ENCODE results near the gene SLITRK2.

SLITRK2 gene

GRCh38 chrX:145817331-145818185 lies at the start of gene SLITRK2:
Gene SLITRK2, plus strand, starts transcription at chrX:145817829. Its CDS starts 4,597 bp downstream, at chrX:145822426.
- Mint-ChIP-seq H3K27me3 (peaks cover 27% of the 10 kb centered on the region), H3K9me3 (no peaks in the 10 kb centered on the region), H3K36me3 (ENCODE audit: low read depth) (no peaks in the 10 kb centered on the region), H3K4me3 (no peak within 1 kb of the TSS), H3K27ac (no peak within 1 kb of the TSS), H3K4me1 (ENCODE audit: low read depth) (no peaks in the 10 kb centered on the region)

- Mint-ChIP-seq H3K36me3 (ENCODE audit: low read depth) (no peaks in the 10 kb centered on the region), H3K9me3 (no peaks in the 10 kb centered on the region), H3K27ac (no peak overlapping the region), H3K4me1 (ENCODE audit: low read depth) (no peaks in the 10 kb centered on the region), H3K27me3 (no peaks in the 10 kb centered on the region), H3K4me3 (no peak overlapping the region)
These were observed 44.6 kb upstream of the SLITRK2 start for GRCh38 chrX:145773006-145773405.

GRCh38 chrX:145792281-145792680 lies 25.3 kb upstream of the SLITRK2 start:
- Mint-ChIP-seq H3K9me3 (peaks cover 4% of the 10 kb centered on the region), H3K36me3 (ENCODE audit: low read depth) (no peaks in the 10 kb centered on the region), H3K4me1 (ENCODE audit: low read depth) (no peaks in the 10 kb centered on the region), H3K27ac (no peak overlapping the region), H3K4me3 (no peak overlapping the region), H3K27me3 (no peaks in the 10 kb centered on the region)

- Mint-ChIP-seq H3K4me3 (no peak overlapping the region), H3K27me3 (no peaks in the 10 kb centered on the region), H3K9me3 (no peaks in the 10 kb centered on the region), H3K27ac (no peak overlapping the region), H3K4me1 (ENCODE audit: low read depth) (no peaks in the 10 kb centered on the region), H3K36me3 (ENCODE audit: low read depth) (no peaks in the 10 kb centered on the region)
These were observed 14.1 kb upstream of the SLITRK2 start for GRCh38 chrX:145803508-145803907.

GRCh38 chrX:145813081-145813480 lies 4.5 kb upstream of the SLITRK2 start:
- Mint-ChIP-seq H3K4me3 (no peak overlapping the region), H3K4me1 (ENCODE audit: low read depth) (no peaks in the 10 kb centered on the region), H3K9me3 (no peaks in the 10 kb centered on the region), H3K27ac (no peak overlapping the region), H3K27me3 (peaks cover 15% of the 10 kb centered on the region), H3K36me3 (ENCODE audit: low read depth) (no peaks in the 10 kb centered on the region)

- no peak overlapping the region for H3K27ac Mint-ChIP-seq
- no peaks in the 10 kb centered on the region for H3K36me3 Mint-ChIP-seq (ENCODE audit: low read depth)
- H3K27me3 Mint-ChIP-seq: peaks cover 27% of the 10 kb centered on the region
- no peak overlapping the region for H3K4me3 Mint-ChIP-seq
- no peaks in the 10 kb centered on the region for H3K4me1 Mint-ChIP-seq (ENCODE audit: low read depth)
- no peaks in the 10 kb centered on the region for H3K9me3 Mint-ChIP-seq
These were observed 871 bp upstream of the SLITRK2 start for GRCh38 chrX:145816601-145817315.

- Mint-ChIP-seq H3K9me3 (no peaks in the 10 kb centered on the region), H3K27ac (no peak overlapping the region), H3K4me1 (ENCODE audit: low read depth) (no peaks in the 10 kb centered on the region), H3K36me3 (ENCODE audit: low read depth) (no peaks in the 10 kb centered on the region), H3K4me3 (no peak overlapping the region), H3K27me3 (peaks cover 27% of the 10 kb centered on the region)
These were observed 821 bp downstream of the SLITRK2 start for GRCh38 chrX:145818186-145819113.

GRCh38 chrX:145820825-145821224 lies 3.2 kb downstream of the SLITRK2 start:
- H3K4me1 Mint-ChIP-seq (ENCODE audit: low read depth): no peaks in the 10 kb centered on the region
- H3K9me3 Mint-ChIP-seq: no peaks in the 10 kb centered on the region
- peaks cover 27% of the 10 kb centered on the region for H3K27me3 Mint-ChIP-seq
- H3K27ac Mint-ChIP-seq: no peak overlapping the region
- no peak overlapping the region for H3K4me3 Mint-ChIP-seq
- no peaks in the 10 kb centered on the region for H3K36me3 Mint-ChIP-seq (ENCODE audit: low read depth)

- Mint-ChIP-seq H3K4me3 (no peak overlapping the region), H3K27me3 (peaks cover 22% of the 10 kb centered on the region)
These were observed 3.8 kb downstream of the SLITRK2 start for GRCh38 chrX:145821291-145821897.

GRCh38 chrX:145821898-145822571 lies 4.4 kb downstream of the SLITRK2 start:
- Mint-ChIP-seq H3K36me3 (ENCODE audit: low read depth) (no peaks in the 10 kb centered on the region), H3K4me3 (no peak overlapping the region), H3K4me1 (ENCODE audit: low read depth) (no peaks in the 10 kb centered on the region), H3K9me3 (no peaks in the 10 kb centered on the region), H3K27ac (no peak overlapping the region), H3K27me3 (peaks cover 16% of the 10 kb centered on the region)

More at GRCh38 chrX:145821291-145821897, 3.8 kb downstream of the SLITRK2 start:
- Mint-ChIP-seq H3K36me3 (ENCODE audit: low read depth) (no peaks in the 10 kb centered on the region), H3K27ac (no peak overlapping the region), H3K9me3 (no peaks in the 10 kb centered on the region), H3K4me1 (ENCODE audit: low read depth) (no peaks in the 10 kb centered on the region)

GRCh38 chrX:145823132-145823531 lies 5.5 kb downstream of the SLITRK2 start:
- Mint-ChIP-seq H3K9me3 (no peaks in the 10 kb centered on the region), H3K27me3 (peaks cover 12% of the 10 kb centered on the region), H3K4me3 (no peak overlapping the region), H3K27ac (no peak overlapping the region), H3K4me1 (ENCODE audit: low read depth) (no peaks in the 10 kb centered on the region), H3K36me3 (ENCODE audit: low read depth) (no peaks in the 10 kb centered on the region)

GRCh38 chrX:145825896-145826295 lies 8.3 kb downstream of the SLITRK2 start:
- Mint-ChIP-seq H3K4me1 (ENCODE audit: low read depth) (no peaks in the 10 kb centered on the region), H3K27ac (no peak overlapping the region), H3K4me3 (no peak overlapping the region), H3K36me3 (ENCODE audit: low read depth) (no peaks in the 10 kb centered on the region), H3K9me3 (no peaks in the 10 kb centered on the region), H3K27me3 (peaks cover 4% of the 10 kb centered on the region)

- Mint-ChIP-seq H3K4me1 (ENCODE audit: low read depth) (no peaks in the 10 kb centered on the region), H3K9me3 (no peaks in the 10 kb centered on the region), H3K27me3 (peaks cover 2% of the 10 kb centered on the region), H3K4me3 (no peak overlapping the region), H3K36me3 (ENCODE audit: low read depth) (no peaks in the 10 kb centered on the region), H3K27ac (no peak overlapping the region)
These were observed 8.8 kb downstream of the SLITRK2 start for GRCh38 chrX:145826466-145826865.

- H3K36me3 Mint-ChIP-seq (ENCODE audit: low read depth): no peaks in the 10 kb centered on the region
- no peaks in the 10 kb centered on the region for H3K4me1 Mint-ChIP-seq (ENCODE audit: low read depth)
- no peaks in the 10 kb centered on the region for H3K9me3 Mint-ChIP-seq
- no peaks in the 10 kb centered on the region for H3K27me3 Mint-ChIP-seq
- no peak overlapping the region for H3K4me3 Mint-ChIP-seq
- no peak overlapping the region for H3K27ac Mint-ChIP-seq
These were observed 15.2 kb downstream of the SLITRK2 start for GRCh38 chrX:145832796-145833195.

Data from stimulated activated naive CD8-positive, alpha-beta T cell treated with anti-CD3 and anti-CD28 coated beads, Interleukin-15, Interleukin-2, amounts not matched to agents 100 ng/mL and 50 ng/mL, for 24 hours (primary cell).